Common myeloid progenitor, CD34-positive (primary cell): ENCODE results near the gene C22orf42. TPM values are rescaled to one million over a fixed set of nuclear protein-coding genes. Genes with fewer than 3 reads are reported as not detected.

Experiments used
- CTCF ChIA-PET: fragments of 350-600 bp; sonication (Branson Sonifier 250); formaldehyde crosslinking; loops from one replicate; lab custom pipeline; 2021; ENCODE audit warnings: antibody characterized with exemption; lab: Charles Lee
- POLR2A ChIA-PET: fragments of 350-600 bp; sonication (Branson Sonifier 250); formaldehyde crosslinking; loops from one replicate; lab custom pipeline; 2021; ENCODE audit warnings: antibody characterized with exemption; lab: Charles Lee
- DNase-seq, 3 donors: peaks; one replicate each; pipeline versions ENCODE4 v3.0.0 to v3.0.0-alpha.2; 2013
- H3K27ac ChIP-seq, 2 experiments: 1 replicate in 1 of 2; 2 replicates in 1 of 2; pipeline ENCODE4 v1.7.0; 2013; ENCODE audit warnings: inconsistent platforms in 2 of 2, low read length in 2 of 2, mild to moderate bottlenecking in 2 of 2, low read depth in 1 of 2, moderate library complexity in 1 of 2; ENCODE audit not compliant: severe bottlenecking in 2 of 2, insufficient read depth in 1 of 2, poor library complexity in 1 of 2
- H3K27me3 ChIP-seq, 5 experiments: replicated peaks in 2 of 5; 1 replicate in 3 of 5; 2 replicates in 2 of 5; pipeline versions ENCODE4 v1.6.1 to v1.7.0; 2013; ENCODE audit warnings: low read length in 4 of 5, mild to moderate bottlenecking in 2 of 5, moderate library complexity in 2 of 5, inconsistent platforms in 1 of 5; ENCODE audit not compliant: insufficient read depth in 5 of 5, control insufficient read depth in 4 of 5
- H3K36me3 ChIP-seq, 4 experiments: 1 replicate in 2 of 4; 2 replicates in 2 of 4; pipeline versions ENCODE4 v1.6.1 to v1.7.0; 2013; ENCODE audit warnings: low read length in 3 of 4, control low read depth in 1 of 4, mild to moderate bottlenecking in 1 of 4; ENCODE audit not compliant: control insufficient read depth in 4 of 4, insufficient read depth in 4 of 4
- H3K4me1 ChIP-seq, 4 experiments: 1 replicate in 3 of 4; 2 replicates in 1 of 4; pipeline versions ENCODE4 v1.6.1 to v1.7.1; 2013; ENCODE audit warnings: low read length in 3 of 4, mild to moderate bottlenecking in 3 of 4, control low read depth in 1 of 4, inconsistent platforms in 1 of 4, moderate library complexity in 1 of 4; ENCODE audit not compliant: control insufficient read depth in 4 of 4, insufficient read depth in 4 of 4; ENCODE audit errors: control extremely low read depth in 1 of 4
- H3K4me3 ChIP-seq, 7 experiments: 1 replicate in 4 of 7; 2 replicates in 3 of 7; pipeline versions ENCODE4 v1.5.1 to v1.7.0; 2013; ENCODE audit warnings: mild to moderate bottlenecking in 7 of 7, low read length in 6 of 7, moderate library complexity in 6 of 7, inconsistent platforms in 2 of 7, low read depth in 2 of 7, control low read depth in 1 of 7; ENCODE audit not compliant: insufficient read depth in 4 of 7, control insufficient read depth in 1 of 7; ENCODE audit errors: extremely low read depth in 1 of 7
- H3K9me3 ChIP-seq, 5 experiments: 1 replicate in 4 of 5; 2 replicates in 1 of 5; pipeline versions ENCODE4 v1.6.1 to v1.7.1; 2013; ENCODE audit warnings: low read length in 4 of 5, mild to moderate bottlenecking in 2 of 5, inconsistent platforms in 1 of 5, low read depth in 1 of 5, moderate library complexity in 1 of 5; ENCODE audit not compliant: control insufficient read depth in 4 of 5, insufficient read depth in 2 of 5; ENCODE audit errors: control extremely low read depth in 1 of 5
- WGBS: methylation state at CpG from one replicate; pipeline ENCODE4 v1.1.5; 2013; ENCODE audit not compliant: insufficient coverage; 5-methylcytosine and 5-hydroxymethylcytosine counted together
- polyA plus RNA-seq: library from polyadenylated mRNA; unstranded; fragments of 120-200 nt; gene quantifications from one replicate; pipeline ENCODE4 v1.2.1, GENCODE V29; 2013

Gene C22orf42, protein sequence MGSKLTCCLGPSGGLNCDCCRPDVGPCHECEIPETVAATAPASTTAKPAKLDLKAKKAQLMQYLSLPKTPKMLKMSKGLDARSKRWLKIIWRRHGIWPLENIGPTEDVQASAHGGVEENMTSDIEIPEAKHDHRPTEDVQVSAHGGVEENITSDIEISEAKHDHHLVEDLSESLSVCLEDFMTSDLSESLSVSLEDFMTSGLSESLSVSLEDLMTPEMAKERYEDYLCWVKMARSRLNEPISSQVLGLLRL
- polyA plus RNA-seq = not detected

DNA sequence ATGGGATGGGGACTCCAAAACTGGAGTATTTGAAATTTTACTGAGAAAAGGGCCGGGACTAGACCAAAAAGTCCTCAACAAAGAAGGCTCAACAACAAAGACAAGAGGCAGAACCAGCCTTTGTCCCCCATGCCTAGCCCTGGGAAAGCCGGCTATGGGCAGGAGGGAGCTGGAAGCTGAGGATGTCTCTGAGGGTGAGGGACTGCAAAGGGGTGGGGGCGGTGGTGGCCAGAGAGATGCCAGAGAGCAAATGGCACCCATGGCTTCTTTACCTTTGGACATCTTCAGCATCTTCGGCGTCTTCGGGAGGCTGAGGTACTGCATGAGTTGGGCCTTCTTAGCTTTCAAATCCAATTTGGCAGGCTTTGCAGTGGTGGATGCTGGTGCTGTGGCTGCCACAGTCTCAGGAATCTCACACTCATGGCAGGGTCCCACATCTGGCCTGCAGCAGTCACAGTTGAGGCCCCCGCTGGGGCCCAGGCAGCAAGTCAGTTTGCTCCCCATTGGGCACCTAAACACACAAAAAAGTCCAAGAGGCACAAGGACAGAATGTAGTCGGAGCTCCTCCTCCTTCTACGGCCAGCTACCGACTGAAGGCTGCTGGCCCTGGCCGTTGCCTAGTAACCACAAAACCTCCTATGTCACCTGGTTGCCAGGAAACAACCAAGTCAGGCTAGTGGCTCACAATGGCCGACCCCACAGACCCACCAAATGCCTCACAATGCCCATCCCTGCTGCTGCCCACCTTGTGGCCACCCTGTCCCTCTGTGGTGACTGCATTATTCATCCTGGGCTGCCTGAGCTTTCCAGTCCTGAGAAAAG, at the start of gene C22orf42:
C22orf42 (minus strand) TSS at position 592 of the 822 bp plus-strand sequence; CDS start at position 504, 88 bp downstream.
- Histone ChIP-seq H3K36me3 (no peaks in the 10 kb centered on the region), H3K9me3 (no peaks in the 10 kb centered on the region), H3K4me3 (no peak within 1 kb of the TSS), H3K27me3 (no peaks in the 10 kb centered on the region), H3K4me1 (no peaks in the 10 kb centered on the region), H3K27ac (no peak within 1 kb of the TSS)
- WGBS = 94% methylated on average over 11 of the region's 12 CpGs
- ChIA-PET POLR2A (no interaction called here), CTCF (no interaction called here)
- DNase-seq = no peak

DNA sequence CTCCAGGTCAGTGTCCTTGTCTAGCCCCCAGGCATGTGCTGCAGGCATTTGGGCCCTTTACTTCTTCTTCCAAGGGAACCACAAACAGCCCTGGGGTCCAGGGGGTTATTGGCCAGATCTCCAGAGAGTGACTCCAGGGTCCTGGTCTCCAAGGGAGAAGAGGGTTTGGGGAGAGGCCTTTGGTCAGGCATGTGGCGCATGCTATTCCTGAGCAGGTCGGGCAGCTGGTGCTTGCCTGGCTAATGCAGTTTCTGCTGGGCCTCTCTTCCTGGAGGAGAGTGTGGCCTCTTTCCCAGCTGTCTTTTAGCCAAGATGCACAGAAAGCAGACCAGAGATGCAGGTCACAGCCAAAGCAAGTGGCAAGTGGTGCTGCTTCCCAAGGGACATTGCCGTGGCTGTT, 49.6 kb upstream of the C22orf42 start:
- ChIA-PET CTCF (no interaction called here), POLR2A (no interaction called here)
- H3K27ac ChIP-seq = no peak overlapping the region
- H3K4me3 ChIP-seq = no peak overlapping the region
- peaks cover 0 to 20% (median 2%) of the 10 kb centered on the region in 5 experiments for H3K27me3 ChIP-seq
- no peaks in the 10 kb centered on the region for H3K36me3 ChIP-seq
- no peak for DNase-seq
- no peaks in the 10 kb centered on the region for H3K9me3 ChIP-seq
- peaks cover 0 to 10% (median under 1%) of the 10 kb centered on the region in 4 experiments for H3K4me1 ChIP-seq
- WGBS = 100% methylated on average over 3 of the region's 3 CpGs

DNA sequence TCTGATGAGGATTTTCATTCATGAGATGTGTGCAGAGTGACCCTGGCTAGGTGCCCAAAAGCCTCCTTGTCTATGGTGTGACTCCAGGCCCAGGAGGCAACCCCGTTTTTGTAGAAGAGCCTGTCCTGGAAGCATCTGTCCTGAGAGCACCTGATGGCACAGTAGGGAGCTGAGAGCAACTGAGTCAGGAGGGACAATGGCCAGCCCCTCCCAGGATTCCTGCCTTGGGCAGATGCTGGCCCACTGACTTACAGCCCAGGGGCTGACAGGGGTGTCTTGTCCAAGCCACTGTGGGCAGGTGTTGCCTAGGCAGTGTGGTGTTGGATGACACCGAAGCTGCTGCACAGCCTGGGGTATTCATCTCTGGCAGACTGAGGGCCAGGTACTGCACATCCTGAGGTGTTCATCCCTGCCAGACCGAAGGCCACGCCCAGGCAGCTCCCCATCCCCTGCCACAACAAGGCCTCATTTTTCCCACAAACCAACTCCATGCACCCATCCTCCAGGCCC, 48.9 kb upstream of the C22orf42 start:
- POLR2A ChIA-PET = no interaction called here
- no peaks in the 10 kb centered on the region for H3K36me3 ChIP-seq
- no peak overlapping the region for H3K4me3 ChIP-seq
- CTCF ChIA-PET = no interaction called here
- DNase-seq = no peak
- 97% methylated on average over 4 of the region's 4 CpGs for WGBS
- no peaks in the 10 kb centered on the region for H3K9me3 ChIP-seq
- H3K27ac ChIP-seq = no peak overlapping the region
- H3K27me3 ChIP-seq = peaks cover 0 to 26% (median 3%) of the 10 kb centered on the region in 5 experiments
- peaks cover 0 to 13% (median 7%) of the 10 kb centered on the region in 4 experiments for H3K4me1 ChIP-seq

DNA sequence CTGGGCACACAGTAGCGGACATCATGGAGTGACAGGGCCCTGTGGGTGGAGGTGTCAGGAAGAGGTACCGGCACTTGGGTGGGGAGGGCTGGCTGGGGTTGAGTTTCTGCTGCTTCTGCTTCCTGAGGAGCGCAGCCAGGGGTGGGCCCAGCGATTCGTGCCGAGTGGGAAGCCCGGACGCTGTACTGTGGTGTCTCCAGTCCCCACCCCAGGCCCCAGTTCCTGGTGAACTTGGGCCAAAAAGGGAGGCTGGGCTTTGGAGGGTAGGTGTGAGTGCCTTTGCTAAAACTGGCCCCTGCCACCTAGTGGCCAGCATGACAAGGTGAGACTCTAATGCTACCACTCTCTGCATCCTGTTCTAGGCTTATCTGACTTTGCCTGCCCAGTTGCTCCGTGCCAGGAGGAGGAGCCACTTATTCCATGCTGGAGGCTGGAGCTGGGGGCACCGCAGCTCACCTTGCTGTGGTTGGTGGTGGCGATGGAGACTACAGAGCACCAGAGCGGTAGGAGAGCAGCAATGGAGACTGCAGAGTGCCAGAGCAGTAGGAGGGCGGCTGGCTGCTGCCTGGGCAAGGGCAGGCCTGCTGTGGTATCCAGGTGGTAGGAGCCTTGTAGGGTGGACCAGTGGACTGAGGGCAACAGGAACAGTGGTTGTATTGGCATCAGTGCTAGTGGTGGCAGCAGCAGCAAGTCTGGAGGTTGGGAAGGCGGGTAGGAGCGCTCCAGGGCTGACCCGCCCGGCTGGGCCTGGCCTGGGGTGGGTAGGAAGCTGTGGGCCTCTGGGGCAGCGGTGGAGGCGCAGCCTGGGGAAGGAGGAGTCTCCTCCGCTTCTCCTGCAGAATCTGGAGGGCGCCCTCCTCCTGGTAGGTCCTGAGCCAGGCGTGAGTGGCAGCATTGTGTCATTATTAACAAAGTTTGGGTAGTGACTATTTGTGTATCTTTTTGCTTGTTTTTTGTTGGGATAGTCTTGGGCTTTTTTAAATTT, 48.0 kb upstream of the C22orf42 start:
- Histone ChIP-seq H3K4me1 (peaks cover 0 to 19% (median 16%) of the 10 kb centered on the region in 4 experiments), H3K36me3 (no peaks in the 10 kb centered on the region), H3K27me3 (peaks cover 0 to 36% (median 6%) of the 10 kb centered on the region in 5 experiments), H3K4me3 (peak overlapping the region in 1 of 7 experiments; percentile 16), H3K9me3 (no peaks in the 10 kb centered on the region), H3K27ac (no peak overlapping the region)
- WGBS = 57% methylated on average over 18 of the region's 22 CpGs
- ChIA-PET CTCF (no interaction called here), POLR2A (no interaction called here)
- DNase-seq = peak in 2 of 3 donors; percentile 61 to 66

DNA sequence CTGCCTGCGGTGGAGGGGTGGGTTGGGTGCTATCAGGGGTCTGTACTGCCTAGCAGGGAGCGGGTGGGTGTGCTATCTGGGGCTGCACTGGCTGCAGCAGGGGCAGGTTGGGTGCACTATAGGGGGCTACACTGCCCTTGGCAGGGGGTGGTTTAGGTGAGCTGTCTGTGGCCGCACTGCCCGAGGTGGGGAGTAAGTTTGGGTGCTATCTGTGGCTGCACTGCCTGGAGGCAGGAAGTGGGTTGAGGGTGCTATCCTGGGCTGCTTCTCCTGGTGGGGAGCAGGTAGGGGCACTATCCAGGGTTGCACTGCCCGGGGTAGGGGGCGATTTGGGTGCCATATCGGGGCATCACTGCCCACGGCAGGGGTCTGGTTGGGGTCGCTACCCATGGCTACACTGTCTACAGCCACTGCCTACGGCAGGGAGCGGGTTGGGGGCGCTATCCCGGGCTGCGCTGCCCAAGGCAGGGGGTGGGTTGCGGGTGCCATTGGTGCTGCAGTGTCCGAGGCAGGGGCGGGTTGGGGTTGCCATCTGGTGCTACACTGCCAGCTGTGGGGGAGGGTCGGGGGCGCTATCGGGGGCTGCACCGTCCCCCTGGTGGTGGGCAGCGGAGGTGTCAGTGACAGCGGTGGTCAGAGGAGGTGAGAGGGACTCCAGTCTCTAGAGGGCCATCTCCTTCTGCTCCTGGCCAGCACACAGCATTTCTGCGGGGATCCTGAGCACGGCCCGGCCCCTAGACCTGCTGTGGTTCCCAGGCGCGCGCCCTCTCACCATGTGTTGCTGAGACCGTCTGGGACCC, 47.1 kb upstream of the C22orf42 start:
- Histone ChIP-seq H3K4me1 (peaks cover 0 to 17% (median 16%) of the 10 kb centered on the region in 4 experiments), H3K4me3 (peak overlapping the region in 1 of 7 experiments; percentile 16), H3K27me3 (peaks cover 0 to 40% (median 6%) of the 10 kb centered on the region in 5 experiments), H3K36me3 (no peaks in the 10 kb centered on the region), H3K9me3 (no peaks in the 10 kb centered on the region), H3K27ac (no peak overlapping the region)
- peak in 1 of 3 donors; percentile 8 for DNase-seq
- ChIA-PET POLR2A (no interaction called here), CTCF (no interaction called here)
- WGBS = 86% methylated on average over 24 of the region's 30 CpGs
